ENCODE results near the gene PROC.

- TF ChIP-seq CTCF (IDR thresholded peaks at IDR 0.05; ENCODE audit: borderline replicate concordance, extremely low read depth, low read length, poor library complexity, severe bottlenecking) (no peak), EZH2 (IDR thresholded peaks at IDR 0.05; ENCODE audit: borderline replicate concordance, low read depth, low read length, severe bottlenecking) (no peak)
Observed at GRCh38 chr2:127381762-127382161, 36.5 kb upstream of the PROC start.

Data from DND-41 (cell line).